Measurements from ENCODE around the gene ACIN1. TPM values are rescaled to one million over a fixed set of nuclear protein-coding genes. Genes with fewer than 3 reads are reported as not detected.

The ACIN1 gene
- total RNA-seq, 1 experiment from 2014 or later = 179 TPM

- ATAC-seq (peak; percentile 88), DNase-seq (ENCODE audit: low read depth, low spot score) (peak; percentile 42)
- RAD21 ChIA-PET (ENCODE audit: low non-redundant PET in 1 of 2, low total read pairs in 2 of 2, uncharacterized antibody in 2 of 2, unreplicated experiment in 2 of 2) = no interaction called here
- Histone ChIP-seq H3K4me2 (ENCODE audit: low read length) (peak overlapping the region; percentile 73), H3K27ac (ENCODE audit: low read depth, low read length) (0 out of 2 replicates have a peak overlapping the region, but pooled peaks have one; percentile 12), H3K4me1 (ENCODE audit: control insufficient read depth in 1 of 2, insufficient read depth in 2 of 2, low read length in 2 of 2) (peaks cover 12 to 23% of the 10 kb centered on the region in 2 experiments), H2AFZ (ENCODE audit: low read depth, low read length, poor library complexity, severe bottlenecking) (peak overlapping the region; percentile 49), H3K9me3 (ENCODE audit: control insufficient read depth in 1 of 2, insufficient read depth in 1 of 2, low read depth in 1 of 2, low read length in 2 of 2) (no peaks in the 10 kb centered on the region), H4K20me1 (ENCODE audit: insufficient read depth) (no peaks in the 10 kb centered on the region), H3K27me3 (ENCODE audit: insufficient read depth, low read length) (peaks cover 18% of the 10 kb centered on the region; the same call in 1 of the 2 replicates), H3K9me2 (ENCODE audit: insufficient read depth) (no peaks in the 10 kb centered on the region), H3K79me2 (ENCODE audit: insufficient read depth, low read length) (no peaks in the 10 kb centered on the region), H3K9ac (ENCODE audit: low read length) (no peak overlapping the region), H3K4me3 (replicated peaks in 1 of 2; ENCODE audit: low read depth in 1 of 2, low read length in 2 of 2) (peak overlapping the region; percentile 15 to 37; a peak in 3 of 4 replicates), H3K36me3 (ENCODE audit: control insufficient read depth in 1 of 2, insufficient read depth in 2 of 2, low read length in 2 of 2) (no peaks in the 10 kb centered on the region)
- TF ChIP-seq CBX3 (IDR thresholded peaks at IDR 0.05; ENCODE audit: low read depth) (peak; percentile 53; the same call in 1 of the 2 replicates), SP1 (IDR thresholded peaks at IDR 0.05; ENCODE audit: low read depth) (no peak), JUND (IDR thresholded peaks at IDR 0.05) (peak; percentile 64; the same call in 1 of the 2 replicates), ZFX (IDR thresholded peaks at IDR 0.05) (no peak), MAX (IDR thresholded peaks at IDR 0.05) (no peak), FOSL1 (IDR thresholded peaks at IDR 0.05; ENCODE audit: low read depth) (peak; percentile 76), EZH2phosphoT487 (IDR thresholded peaks at IDR 0.05; ENCODE audit: borderline replicate concordance) (no peak)
- TF ChIP-seq, protein P1, sequence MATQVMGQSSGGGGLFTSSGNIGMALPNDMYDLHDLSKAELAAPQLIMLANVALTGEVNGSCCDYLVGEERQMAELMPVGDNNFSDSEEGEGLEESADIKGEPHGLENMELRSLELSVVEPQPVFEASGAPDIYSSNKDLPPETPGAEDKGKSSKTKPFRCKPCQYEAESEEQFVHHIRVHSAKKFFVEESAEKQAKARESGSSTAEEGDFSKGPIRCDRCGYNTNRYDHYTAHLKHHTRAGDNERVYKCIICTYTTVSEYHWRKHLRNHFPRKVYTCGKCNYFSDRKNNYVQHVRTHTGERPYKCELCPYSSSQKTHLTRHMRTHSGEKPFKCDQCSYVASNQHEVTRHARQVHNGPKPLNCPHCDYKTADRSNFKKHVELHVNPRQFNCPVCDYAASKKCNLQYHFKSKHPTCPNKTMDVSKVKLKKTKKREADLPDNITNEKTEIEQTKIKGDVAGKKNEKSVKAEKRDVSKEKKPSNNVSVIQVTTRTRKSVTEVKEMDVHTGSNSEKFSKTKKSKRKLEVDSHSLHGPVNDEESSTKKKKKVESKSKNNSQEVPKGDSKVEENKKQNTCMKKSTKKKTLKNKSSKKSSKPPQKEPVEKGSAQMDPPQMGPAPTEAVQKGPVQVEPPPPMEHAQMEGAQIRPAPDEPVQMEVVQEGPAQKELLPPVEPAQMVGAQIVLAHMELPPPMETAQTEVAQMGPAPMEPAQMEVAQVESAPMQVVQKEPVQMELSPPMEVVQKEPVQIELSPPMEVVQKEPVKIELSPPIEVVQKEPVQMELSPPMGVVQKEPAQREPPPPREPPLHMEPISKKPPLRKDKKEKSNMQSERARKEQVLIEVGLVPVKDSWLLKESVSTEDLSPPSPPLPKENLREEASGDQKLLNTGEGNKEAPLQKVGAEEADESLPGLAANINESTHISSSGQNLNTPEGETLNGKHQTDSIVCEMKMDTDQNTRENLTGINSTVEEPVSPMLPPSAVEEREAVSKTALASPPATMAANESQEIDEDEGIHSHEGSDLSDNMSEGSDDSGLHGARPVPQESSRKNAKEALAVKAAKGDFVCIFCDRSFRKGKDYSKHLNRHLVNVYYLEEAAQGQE (IDR thresholded peaks at IDR 0.05; ENCODE audit: low read depth) = no peak
- BruUV-seq (replicated peaks) = no TSS peak
- POLR2A ChIA-PET = interaction anchor here (1.4 kb wide), 1 partner anchor 20 kb away, joined by 7 read pairs; the partner anchor contains the start of genes ACIN1 and C14orf119
- intact Hi-C loops (cut with micrococcal nuclease) = no loop called here
- CTCF ChIA-PET = interaction anchor here (0.7 to 1.4 kb wide), 3 partner anchors 46 to 129 kb away, joined by 3 to 6 read pairs (median 4); no protein-coding TSS in a partner anchor
Measured at GRCh38 chr14:23115039-23115731, 20.2 kb upstream of the ACIN1 start.

All from HCT116 (cell line).